Panc1 (cell line): ENCODE data around the gene TREML1. TPM values are rescaled to one million over a fixed set of nuclear protein-coding genes. Genes with fewer than 3 reads are reported as not detected.

Experiments
- ATAC-seq: fragments of 200-7000 bp; cut with Tn5 transposase; 2 replicates; pipeline ENCODE4 v1.9.1; 2020; ENCODE audit warnings: mild to moderate bottlenecking, moderate library complexity
- BruUV-seq: library from RNA; stranded (reverse); fragments of 400-500 nt; replicated peaks from 2 replicates; lab custom pipeline; 2021; lab: Mats Ljungman, UMichigan
- CTCF ChIA-PET: fragments of 300-600 bp; sonication (Branson Sonifier 250); formaldehyde crosslinking; loops from one replicate; lab custom pipeline; 2022; ENCODE audit warnings: antibody characterized with exemption; lab: Charles Lee
- POLR2A ChIA-PET: fragments of 300-600 bp; sonication (Branson Sonifier 250); formaldehyde crosslinking; loops from one replicate; lab custom pipeline; 2022; ENCODE audit warnings: antibody characterized with exemption; lab: Charles Lee
- DNase-seq: peaks from one replicate; pipeline ENCODE4 v3.0.0-alpha.2; 2010; ENCODE audit warnings: low read depth, low spot score
- H3K27ac ChIP-seq: 2 replicates; pipeline ENCODE4 v1.5.1; 2011; ENCODE audit warnings: mild to moderate bottlenecking, low read length, inconsistent platforms
- H3K27me3 ChIP-seq: fragments of 200-500 bp; sonication (Bioruptor generic); 2 replicates; pipeline ENCODE4 v1.6.0; 2014; ENCODE audit warnings: low read length, inconsistent platforms; ENCODE audit not compliant: control insufficient read depth, insufficient read depth
- H3K36me3 ChIP-seq: fragments of 200-500 bp; sonication (Bioruptor generic); 2 replicates; pipeline ENCODE4 v1.5.1; 2014; ENCODE audit warnings: inconsistent platforms, mild to moderate bottlenecking, low read length, moderate library complexity; ENCODE audit not compliant: control insufficient read depth, insufficient read depth
- H3K4me1 ChIP-seq: 2 replicates; pipeline ENCODE4 v1.5.1; 2011; ENCODE audit warnings: inconsistent platforms, mild to moderate bottlenecking, low read length, moderate library complexity; ENCODE audit not compliant: control insufficient read depth, insufficient read depth
- H3K4me3 ChIP-seq, 2 experiments: 2 replicates each; pipeline ENCODE4 v1.5.1; 2011 to 2012; ENCODE audit warnings: low read depth in 2 of 2, low read length in 2 of 2, mild to moderate bottlenecking in 2 of 2, inconsistent platforms in 1 of 2, moderate library complexity in 1 of 2
- H3K9me3 ChIP-seq: fragments of 200-500 bp; sonication (Bioruptor generic); 2 replicates; pipeline ENCODE4 v1.5.1; 2014; ENCODE audit warnings: low read depth, mild to moderate bottlenecking, inconsistent platforms, low read length, moderate library complexity; ENCODE audit not compliant: control insufficient read depth, insufficient read depth
- POLR2AphosphoS5 ChIP-seq: IDR thresholded peaks from 2 replicates; pipeline ENCODE4 v1.6.1; 2012; ENCODE audit warnings: mild to moderate bottlenecking, low read depth, low read length, moderate library complexity
- SIN3A ChIP-seq: IDR thresholded peaks from 2 replicates; pipeline ENCODE4 v1.6.1; 2012; ENCODE audit warnings: low read depth, mild to moderate bottlenecking, low read length, moderate library complexity, borderline replicate concordance; ENCODE audit not compliant: insufficient read depth
- TCF7L2 ChIP-seq: IDR thresholded peaks from 2 replicates; pipeline ENCODE4 v1.6.1; 2011; ENCODE audit warnings: mild to moderate bottlenecking, low read depth, low read length, inconsistent platforms
- in situ Hi-C: cut with HindIII; loops from 2 replicates; pipeline ENCODE4 v1.10.0; 2016; ENCODE audit warnings: low sequenced_read_pairs, low pct_unique_long_range_greater_than_20kb
- intact Hi-C: fragments of 100-400 bp; cut with micrococcal nuclease; formaldehyde crosslinking; loops from one replicate; pipeline ENCODE4 v1.10.0; 2022; ENCODE audit not compliant: unreplicated experiment
- total RNA-seq: library from RNA; stranded (reverse); gene quantifications from one replicate; pipeline ENCODE4 v1.2.1, GENCODE V29; 2021; ENCODE audit not compliant: unreplicated experiment
- TF ChIP-seq, protein P1 (sequence below), 2 experiments: IDR thresholded peaks; 2 replicates each; pipeline ENCODE4 v1.6.1; 2011 to 2012; ENCODE audit warnings: low read depth in 2 of 2, control low read depth in 1 of 2, low read length in 1 of 2, mild to moderate bottlenecking in 1 of 2, moderate library complexity in 1 of 2; ENCODE audit not compliant: insufficient read depth in 1 of 2
- TF ChIP-seq, protein P2 (sequence below): fragments of 450-650 bp; IDR thresholded peaks from 2 replicates; pipeline ENCODE4 v1.5.1; 2017; ENCODE audit warnings: mild to moderate bottlenecking

The TREML1 gene
- total RNA-seq, 1 experiment from 2014 or later = not detected

DNA sequence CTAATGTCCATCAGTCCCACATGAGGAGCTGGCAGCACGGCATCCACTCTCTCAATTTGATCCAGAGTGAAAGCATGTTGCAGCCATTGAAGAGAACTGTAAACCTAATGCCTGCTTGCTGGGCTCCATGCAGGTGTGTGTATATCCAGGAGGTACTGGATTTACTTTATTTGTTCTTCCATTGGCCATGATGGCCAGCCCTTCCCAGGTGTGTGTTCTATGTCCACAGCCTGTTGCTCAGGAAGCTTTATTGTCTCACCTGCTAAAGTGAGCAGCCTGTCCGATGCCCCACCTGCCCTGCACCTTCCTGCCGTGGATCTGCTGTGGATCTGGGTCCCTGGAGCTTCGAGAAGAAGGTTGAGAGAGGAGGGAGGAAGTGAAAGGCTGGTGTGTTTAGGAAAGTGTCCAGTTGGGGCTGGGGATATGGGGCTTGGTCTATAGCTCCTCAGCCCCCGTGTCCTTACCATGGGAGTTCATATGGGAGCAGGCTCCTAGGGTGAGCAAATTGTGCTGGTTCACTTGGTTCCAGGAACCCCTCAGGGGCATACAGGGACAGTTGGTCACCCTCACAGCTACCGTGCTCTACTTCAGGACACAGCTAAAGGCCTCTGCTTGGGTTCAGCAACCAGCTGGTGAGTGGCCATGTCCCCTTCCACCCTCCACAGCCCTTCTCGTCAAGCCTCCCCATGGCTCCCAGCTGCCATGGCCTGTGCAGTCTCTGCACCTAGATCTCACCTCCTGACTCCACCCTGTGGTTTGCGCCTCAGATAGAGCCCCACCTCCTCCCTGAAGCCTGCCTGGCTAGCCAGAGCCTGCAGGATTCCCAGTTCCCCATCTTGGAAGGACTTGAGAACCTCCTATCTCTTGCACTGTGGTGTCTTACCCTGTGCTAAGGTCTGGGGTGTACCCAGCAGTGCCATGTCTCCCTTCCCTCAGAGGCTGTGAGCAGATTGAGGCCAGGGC lies 34.1 kb upstream of the TREML1 start:
- H3K9me3 ChIP-seq = peaks cover 4% of the 10 kb centered on the region; the same call in 1 of the 2 replicates
- TF ChIP-seq TCF7L2 (no peak), SIN3A (no peak), POLR2AphosphoS5 (no peak)
- TF ChIP-seq, protein P1, sequence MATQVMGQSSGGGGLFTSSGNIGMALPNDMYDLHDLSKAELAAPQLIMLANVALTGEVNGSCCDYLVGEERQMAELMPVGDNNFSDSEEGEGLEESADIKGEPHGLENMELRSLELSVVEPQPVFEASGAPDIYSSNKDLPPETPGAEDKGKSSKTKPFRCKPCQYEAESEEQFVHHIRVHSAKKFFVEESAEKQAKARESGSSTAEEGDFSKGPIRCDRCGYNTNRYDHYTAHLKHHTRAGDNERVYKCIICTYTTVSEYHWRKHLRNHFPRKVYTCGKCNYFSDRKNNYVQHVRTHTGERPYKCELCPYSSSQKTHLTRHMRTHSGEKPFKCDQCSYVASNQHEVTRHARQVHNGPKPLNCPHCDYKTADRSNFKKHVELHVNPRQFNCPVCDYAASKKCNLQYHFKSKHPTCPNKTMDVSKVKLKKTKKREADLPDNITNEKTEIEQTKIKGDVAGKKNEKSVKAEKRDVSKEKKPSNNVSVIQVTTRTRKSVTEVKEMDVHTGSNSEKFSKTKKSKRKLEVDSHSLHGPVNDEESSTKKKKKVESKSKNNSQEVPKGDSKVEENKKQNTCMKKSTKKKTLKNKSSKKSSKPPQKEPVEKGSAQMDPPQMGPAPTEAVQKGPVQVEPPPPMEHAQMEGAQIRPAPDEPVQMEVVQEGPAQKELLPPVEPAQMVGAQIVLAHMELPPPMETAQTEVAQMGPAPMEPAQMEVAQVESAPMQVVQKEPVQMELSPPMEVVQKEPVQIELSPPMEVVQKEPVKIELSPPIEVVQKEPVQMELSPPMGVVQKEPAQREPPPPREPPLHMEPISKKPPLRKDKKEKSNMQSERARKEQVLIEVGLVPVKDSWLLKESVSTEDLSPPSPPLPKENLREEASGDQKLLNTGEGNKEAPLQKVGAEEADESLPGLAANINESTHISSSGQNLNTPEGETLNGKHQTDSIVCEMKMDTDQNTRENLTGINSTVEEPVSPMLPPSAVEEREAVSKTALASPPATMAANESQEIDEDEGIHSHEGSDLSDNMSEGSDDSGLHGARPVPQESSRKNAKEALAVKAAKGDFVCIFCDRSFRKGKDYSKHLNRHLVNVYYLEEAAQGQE (IDR thresholded peaks at IDR 0.05; ENCODE audit: insufficient read depth in 1 of 2, low read depth in 2 of 2, low read length in 1 of 2) = no peak
- TF ChIP-seq, protein P2, sequence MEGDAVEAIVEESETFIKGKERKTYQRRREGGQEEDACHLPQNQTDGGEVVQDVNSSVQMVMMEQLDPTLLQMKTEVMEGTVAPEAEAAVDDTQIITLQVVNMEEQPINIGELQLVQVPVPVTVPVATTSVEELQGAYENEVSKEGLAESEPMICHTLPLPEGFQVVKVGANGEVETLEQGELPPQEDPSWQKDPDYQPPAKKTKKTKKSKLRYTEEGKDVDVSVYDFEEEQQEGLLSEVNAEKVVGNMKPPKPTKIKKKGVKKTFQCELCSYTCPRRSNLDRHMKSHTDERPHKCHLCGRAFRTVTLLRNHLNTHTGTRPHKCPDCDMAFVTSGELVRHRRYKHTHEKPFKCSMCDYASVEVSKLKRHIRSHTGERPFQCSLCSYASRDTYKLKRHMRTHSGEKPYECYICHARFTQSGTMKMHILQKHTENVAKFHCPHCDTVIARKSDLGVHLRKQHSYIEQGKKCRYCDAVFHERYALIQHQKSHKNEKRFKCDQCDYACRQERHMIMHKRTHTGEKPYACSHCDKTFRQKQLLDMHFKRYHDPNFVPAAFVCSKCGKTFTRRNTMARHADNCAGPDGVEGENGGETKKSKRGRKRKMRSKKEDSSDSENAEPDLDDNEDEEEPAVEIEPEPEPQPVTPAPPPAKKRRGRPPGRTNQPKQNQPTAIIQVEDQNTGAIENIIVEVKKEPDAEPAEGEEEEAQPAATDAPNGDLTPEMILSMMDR = no peak
- H3K4me1 ChIP-seq = no peaks in the 10 kb centered on the region
- in situ Hi-C loops (no loop called here), intact Hi-C loops (loop anchor here (10.0 kb wide), 1 partner anchor 93 kb away; no protein-coding TSS in a partner anchor)
- no peaks in the 10 kb centered on the region; the same call in 1 of the 2 replicates for H3K27me3 ChIP-seq
- POLR2A ChIA-PET = no interaction called here
- no peak overlapping the region for H3K4me3 ChIP-seq
- BruUV-seq = no TSS peak
- ATAC-seq (no peak), DNase-seq (no peak)
- no peaks in the 10 kb centered on the region; the same call in 1 of the 2 replicates for H3K36me3 ChIP-seq
- H3K27ac ChIP-seq = no peak overlapping the region
- CTCF ChIA-PET = no interaction called here

DNA sequence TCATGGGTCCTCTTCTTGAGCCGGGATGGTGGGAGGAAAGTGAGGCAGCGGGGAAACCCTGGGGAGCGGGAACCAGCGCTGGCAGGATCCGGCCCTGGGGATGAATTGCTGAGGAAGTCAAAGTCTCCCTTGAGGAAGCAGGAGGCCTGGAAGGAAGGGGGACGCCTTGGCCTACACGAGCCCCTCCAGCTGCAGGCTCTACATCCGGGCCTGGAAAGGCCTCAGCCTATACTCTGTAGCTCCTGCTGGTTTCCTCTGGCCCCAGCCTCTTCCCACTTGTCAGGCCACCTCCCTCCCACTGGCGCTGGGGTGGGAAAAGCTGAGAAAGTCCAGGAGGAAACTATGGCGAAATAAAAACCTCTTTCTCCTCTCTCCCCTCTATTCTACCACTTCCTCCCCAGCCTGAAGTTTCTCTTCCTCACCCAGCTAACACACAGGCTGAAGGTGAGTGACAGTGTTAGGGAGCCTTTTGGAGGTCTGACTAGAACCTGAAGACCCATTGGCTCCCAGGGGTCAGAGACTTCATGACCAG lies 31.9 kb upstream of the TREML1 start:
- ATAC-seq = no peak
- Histone ChIP-seq H3K4me1 (no peaks in the 10 kb centered on the region), H3K27me3 (peaks cover 2% of the 10 kb centered on the region; the same call in 1 of the 2 replicates), H3K4me3 (no peak overlapping the region), H3K36me3 (no peaks in the 10 kb centered on the region; the same call in 1 of the 2 replicates), H3K9me3 (peaks cover 4% of the 10 kb centered on the region; the same call in 1 of the 2 replicates), H3K27ac (no peak overlapping the region)
- TF ChIP-seq SIN3A = no peak
- no peak for TF ChIP-seq TCF7L2
- no peak for TF ChIP-seq POLR2AphosphoS5
- TF ChIP-seq, protein P1 (IDR thresholded peaks at IDR 0.05; ENCODE audit: insufficient read depth in 1 of 2, low read depth in 2 of 2, low read length in 1 of 2) = no peak
- TF ChIP-seq, protein P2 = no peak
- in situ Hi-C loops (no loop called here), intact Hi-C loops (loop anchor here (10.0 kb wide), 1 partner anchor 91 kb away; no protein-coding TSS in a partner anchor)
- no peak for DNase-seq
- CTCF ChIA-PET = no interaction called here
- no TSS peak for BruUV-seq
- POLR2A ChIA-PET = no interaction called here
